Gastrocnemius medialis (tissue), 4 donors: ENCODE data around the gene EIF5.

ENCODE experiments used
- CTCF ChIP-seq, 5 experiments: fragments of 450-650 bp in 3 of 5; fragments of 200-600 bp in 2 of 5; sonication (generic) in 2 of 5; IDR thresholded peaks in 4 of 5; conservative IDR thresholded peaks in 1 of 5; 1 replicate in 4 of 5; 2 replicates in 1 of 5; pipeline ENCODE4 v1.5.1; 2016 to 2019; ENCODE audit warnings: antibody characterized with exemption in 5 of 5, mild to moderate bottlenecking in 3 of 5, moderate library complexity in 3 of 5
- POLR2A ChIP-seq, 2 donors: fragments of 450-650 bp; IDR thresholded peaks; one replicate each; pipeline ENCODE4 v1.6.1; 2017; ENCODE audit warnings: antibody characterized with exemption in 2 of 2, mild to moderate bottlenecking in 2 of 2, moderate library complexity in 2 of 2

GRCh38 chr14:103284574-103285467 is 49.2 kb upstream of the EIF5 start:
- TF ChIP-seq CTCF (IDR thresholded peaks at IDR 0.05 in 4 of 5, conservative IDR thresholded peaks at IDR 0.05 in 1 of 5) (no peak), POLR2A (IDR thresholded peaks at IDR 0.05) (no peak)
